KG1 (cell line): ENCODE measurements around the gene CAPZB.
"Not testable (repeated sequence)": the region's sequence is repeated elsewhere in the genome, so short reads cannot be mapped to it uniquely, and the experiment has no call there.

Experiments used
- DNase-seq: peaks from one replicate; lab custom pipeline; 2025; lab: John Stamatoyannopoulos, UW

The CAPZB gene

GRCh38 chr1:19485362-19486187 lies at the start of gene CAPZB:
CAPZB (minus strand) TSS chr1:19485539; CDS start chr1:19485438, 101 bp downstream.
- peak; percentile 73 for DNase-seq

GRCh38 chr1:19534281-19534680 lies 48.9 kb upstream of the CAPZB start:
- no peak for DNase-seq

GRCh38 chr1:19533626-19534025 lies 48.3 kb upstream of the CAPZB start:
- no peak for DNase-seq

GRCh38 chr1:19532519-19532918 lies 47.2 kb upstream of the CAPZB start:
- no peak for DNase-seq

GRCh38 chr1:19529664-19530063 lies 44.3 kb upstream of the CAPZB start:
- DNase-seq = no peak

- DNase-seq = no peak
Measured at GRCh38 chr1:19528438-19528837, 43.1 kb upstream of the CAPZB start.

- DNase-seq = no peak
Measured at GRCh38 chr1:19525607-19526545, 40.5 kb upstream of the CAPZB start.

- DNase-seq = no peak
Measured at GRCh38 chr1:19524791-19525190, 39.5 kb upstream of the CAPZB start.

GRCh38 chr1:19522570-19522969 lies 37.2 kb upstream of the CAPZB start:
- DNase-seq = not testable (repeated sequence)

GRCh38 chr1:19521411-19521810 lies 36.1 kb upstream of the CAPZB start:
- no peak for DNase-seq

GRCh38 chr1:19517017-19517416 lies 31.7 kb upstream of the CAPZB start:
- no peak for DNase-seq

- DNase-seq = no peak
Measured at GRCh38 chr1:19515201-19515600, 29.9 kb upstream of the CAPZB start.

GRCh38 chr1:19514391-19514831 lies 29.1 kb upstream of the CAPZB start:
- no peak for DNase-seq

- DNase-seq = no peak
Measured at GRCh38 chr1:19512545-19512944, 27.2 kb upstream of the CAPZB start.

- DNase-seq = peak; percentile 34
Measured at GRCh38 chr1:19511116-19511515, 25.8 kb upstream of the CAPZB start.

GRCh38 chr1:19509647-19510046 lies 24.3 kb upstream of the CAPZB start:
- not testable (repeated sequence) for DNase-seq

GRCh38 chr1:19507516-19507915 lies 22.2 kb upstream of the CAPZB start:
- DNase-seq = no peak

- peak; percentile 36 for DNase-seq
Measured at GRCh38 chr1:19505693-19506457, 20.5 kb upstream of the CAPZB start.

GRCh38 chr1:19504796-19505692 lies 19.7 kb upstream of the CAPZB start:
- DNase-seq = no peak

GRCh38 chr1:19502284-19502683 lies 16.9 kb upstream of the CAPZB start:
- not testable (repeated sequence) for DNase-seq

GRCh38 chr1:19499887-19500286 lies 14.5 kb upstream of the CAPZB start:
- not testable (repeated sequence) for DNase-seq
